ENCODE data around the gene MTX1. TPM values are rescaled to one million over a fixed set of nuclear protein-coding genes. Genes with fewer than 3 reads are reported as not detected.
"Not testable (repeated sequence)": the region's sequence is repeated elsewhere in the genome, so short reads cannot be mapped to it uniquely, and the experiment has no call there.

MTX1 gene
- total RNA-seq, 1 experiment from 2014 or later = 58.9 TPM

GRCh38 chr1:155192346-155193274, 15.9 kb upstream of the MTX1 start:
- peak; percentile 63 for DNase-seq
- TSS peak; percentile 74 for BruUV-seq (replicated peaks)
- intact Hi-C loops (cut with micrococcal nuclease; ENCODE audit: unreplicated experiment) = loop anchor here (2.0 kb wide), 1 partner anchor 16 kb away; no protein-coding TSS in a partner anchor
- TF ChIP-seq CTCF (IDR thresholded peaks at IDR 0.05; ENCODE audit: unreplicated experiment) = no peak
- peak overlapping the region; percentile 79 for H3K4me3 Mint-ChIP-seq (ENCODE audit: low read depth, unreplicated experiment)
- no peaks in the 10 kb centered on the region for H3K9me3 Mint-ChIP-seq (ENCODE audit: low read depth, unreplicated experiment)
- H3K27ac Mint-ChIP-seq (ENCODE audit: unreplicated experiment) = peak overlapping the region; percentile 74
- CTCF ChIA-PET = interaction anchor here (0.6 to 3.4 kb wide), 22 partner anchors 8 to 757 kb away, joined by 3 to 25 read pairs (median 4); partner anchors contain the start of genes KRTCAP2, THBS3 and TRIM46
- H3K27me3 Mint-ChIP-seq (ENCODE audit: unreplicated experiment) = peaks cover 58% of the 10 kb centered on the region
- peaks cover 38% of the 10 kb centered on the region for H3K36me3 Mint-ChIP-seq (ENCODE audit: insufficient read depth, unreplicated experiment)
- peaks cover 36% of the 10 kb centered on the region for H3K4me1 Mint-ChIP-seq (ENCODE audit: low read depth, unreplicated experiment)

- Mint-ChIP-seq H3K4me3 (ENCODE audit: low read depth, unreplicated experiment) (peak overlapping the region; percentile 79), H3K9me3 (ENCODE audit: low read depth, unreplicated experiment) (no peaks in the 10 kb centered on the region), H3K4me1 (ENCODE audit: low read depth, unreplicated experiment) (peaks cover 27% of the 10 kb centered on the region), H3K27me3 (ENCODE audit: unreplicated experiment) (peaks cover 49% of the 10 kb centered on the region), H3K27ac (ENCODE audit: unreplicated experiment) (peak overlapping the region; percentile 74), H3K36me3 (ENCODE audit: insufficient read depth, unreplicated experiment) (peaks cover 38% of the 10 kb centered on the region)
- intact Hi-C loops (cut with micrococcal nuclease; ENCODE audit: unreplicated experiment) = loop anchor here (2.0 kb wide), 1 partner anchor 17 kb away; no protein-coding TSS in a partner anchor
- peak; percentile 97 for TF ChIP-seq CTCF (IDR thresholded peaks at IDR 0.05; ENCODE audit: unreplicated experiment)
- CTCF ChIA-PET = interaction anchor here (0.6 to 3.4 kb wide), 21 partner anchors 8 to 842 kb away, joined by 3 to 25 read pairs (median 5); partner anchors contain the start of genes KRTCAP2, MTX1, SCAMP3 and THBS3
- no TSS peak for BruUV-seq (replicated peaks)
- peak; percentile 95 for DNase-seq
Measured at GRCh38 chr1:155193275-155193990, 15.1 kb upstream of the MTX1 start.

- peaks cover 38% of the 10 kb centered on the region for H3K36me3 Mint-ChIP-seq (ENCODE audit: insufficient read depth, unreplicated experiment)
- peaks cover 45% of the 10 kb centered on the region for H3K27me3 Mint-ChIP-seq (ENCODE audit: unreplicated experiment)
- not testable (repeated sequence) for DNase-seq; H3K9me3 Mint-ChIP-seq (ENCODE audit: low read depth, unreplicated experiment); BruUV-seq (replicated peaks)
- intact Hi-C loops (cut with micrococcal nuclease; ENCODE audit: unreplicated experiment) = loop anchor here (2.0 kb wide), 1 partner anchor 17 kb away; no protein-coding TSS in a partner anchor
- CTCF ChIA-PET = interaction anchor here (0.7 to 3.4 kb wide), 18 partner anchors 8 to 842 kb away, joined by 3 to 25 read pairs (median 5); partner anchors contain the start of genes KRTCAP2, MTX1, SCAMP3 and THBS3
- H3K4me1 Mint-ChIP-seq (ENCODE audit: low read depth, unreplicated experiment) = peaks cover 26% of the 10 kb centered on the region
- peak overlapping the region; percentile 79 for H3K4me3 Mint-ChIP-seq (ENCODE audit: low read depth, unreplicated experiment)
- peak overlapping the region; percentile 74 for H3K27ac Mint-ChIP-seq (ENCODE audit: unreplicated experiment)
Measured at GRCh38 chr1:155193991-155194240, 14.6 kb upstream of the MTX1 start.

GRCh38 chr1:155195201-155196102, 13.0 kb upstream of the MTX1 start:
- CTCF ChIA-PET = interaction anchor here (0.6 to 2.6 kb wide), 4 partner anchors 8 to 21 kb away, joined by 3 to 20 read pairs (median 7); partner anchors contain the start of gene TRIM46
- no peak for TF ChIP-seq CTCF (IDR thresholded peaks at IDR 0.05; ENCODE audit: unreplicated experiment)
- H3K4me3 Mint-ChIP-seq (ENCODE audit: low read depth, unreplicated experiment) = peak overlapping the region; percentile 79
- intact Hi-C loops (cut with micrococcal nuclease; ENCODE audit: unreplicated experiment) = no loop called here
- H3K9me3 Mint-ChIP-seq (ENCODE audit: low read depth, unreplicated experiment) = no peaks in the 10 kb centered on the region
- peaks cover 26% of the 10 kb centered on the region for H3K4me1 Mint-ChIP-seq (ENCODE audit: low read depth, unreplicated experiment)
- peaks cover 45% of the 10 kb centered on the region for H3K27me3 Mint-ChIP-seq (ENCODE audit: unreplicated experiment)
- no peak for DNase-seq
- TSS peak; percentile 75 for BruUV-seq (replicated peaks)
- peaks cover 38% of the 10 kb centered on the region for H3K36me3 Mint-ChIP-seq (ENCODE audit: insufficient read depth, unreplicated experiment)
- peak overlapping the region; percentile 76 for H3K27ac Mint-ChIP-seq (ENCODE audit: unreplicated experiment)

Measured in Calu3 (cell line).